ENCODE measurements around the gene KANSL3.
"Not testable (repeated sequence)": the region's sequence is repeated elsewhere in the genome, so short reads cannot be mapped to it uniquely, and the experiment has no call there.

DNA sequence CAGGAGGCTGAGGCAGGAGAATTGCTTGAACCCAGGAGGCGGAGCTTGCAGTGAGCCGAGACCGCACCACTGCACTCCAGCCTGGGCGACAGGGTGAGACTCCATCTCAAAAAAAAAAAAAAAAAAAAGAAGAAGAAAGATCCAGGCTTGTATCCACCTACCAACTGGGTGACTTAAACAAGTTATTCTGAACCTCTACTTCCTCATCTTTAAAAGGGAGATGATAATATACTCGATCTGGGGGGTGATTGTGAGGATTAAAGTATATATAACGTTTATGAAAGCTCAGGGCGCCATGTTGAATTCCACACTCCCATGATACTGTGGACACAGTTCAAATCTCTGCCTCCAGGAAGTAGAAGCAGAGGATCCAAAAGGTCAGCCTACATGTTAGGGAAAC, 16.7 kb upstream of the KANSL3 start:
- TF ChIP-seq EZH2 (IDR thresholded peaks at IDR 0.05; ENCODE audit: insufficient read depth, poor library complexity, severe bottlenecking); EZH2phosphoT487 (IDR thresholded peaks at IDR 0.05; ENCODE audit: insufficient read depth, low read depth): not testable (repeated sequence)
